ENCODE results near the gene DNAJB13.

Gene DNAJB13

DNA sequence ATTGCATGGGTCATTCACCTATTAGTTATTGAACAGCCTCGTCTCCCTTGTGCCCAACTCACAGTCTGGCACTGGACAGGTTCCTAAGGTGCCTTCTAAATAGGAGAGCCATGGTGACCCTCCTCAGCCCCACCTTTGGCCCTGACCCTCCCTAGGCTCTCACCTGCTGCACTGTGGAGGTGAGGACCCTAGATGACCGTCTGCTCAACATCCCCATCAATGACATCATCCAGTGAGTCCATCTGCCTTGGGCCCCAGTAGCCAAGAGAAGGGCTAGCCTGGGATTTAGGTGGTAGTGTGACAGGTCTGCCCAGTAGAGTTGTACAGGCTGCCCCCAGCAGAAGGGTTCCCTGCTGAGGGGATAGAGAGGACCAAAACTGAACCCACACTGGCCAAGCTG lies 18.3 kb downstream of the DNAJB13 start:
- H3K27ac ChIP-seq (ENCODE audit: low read depth, low read length): no peak overlapping the region
- H3K27me3 ChIP-seq (ENCODE audit: insufficient read depth, low read length): no peaks in the 10 kb centered on the region
- WGBS: 83% methylated on average over 2 of the region's 2 CpGs
- no peak overlapping the region for H3K4me3 ChIP-seq (ENCODE audit: low read length)
- no peaks in the 10 kb centered on the region for H3K4me1 ChIP-seq (ENCODE audit: insufficient read depth, low read length)
- peaks cover 3% of the 10 kb centered on the region; the same call in 1 of the 2 replicates for H3K36me3 ChIP-seq (ENCODE audit: insufficient read depth, low read length)
- no peaks in the 10 kb centered on the region for H3K9me3 ChIP-seq (ENCODE audit: insufficient read depth, low read depth, low read length)
- H3K9ac ChIP-seq (ENCODE audit: low read depth, low read length): no peak overlapping the region

DNA sequence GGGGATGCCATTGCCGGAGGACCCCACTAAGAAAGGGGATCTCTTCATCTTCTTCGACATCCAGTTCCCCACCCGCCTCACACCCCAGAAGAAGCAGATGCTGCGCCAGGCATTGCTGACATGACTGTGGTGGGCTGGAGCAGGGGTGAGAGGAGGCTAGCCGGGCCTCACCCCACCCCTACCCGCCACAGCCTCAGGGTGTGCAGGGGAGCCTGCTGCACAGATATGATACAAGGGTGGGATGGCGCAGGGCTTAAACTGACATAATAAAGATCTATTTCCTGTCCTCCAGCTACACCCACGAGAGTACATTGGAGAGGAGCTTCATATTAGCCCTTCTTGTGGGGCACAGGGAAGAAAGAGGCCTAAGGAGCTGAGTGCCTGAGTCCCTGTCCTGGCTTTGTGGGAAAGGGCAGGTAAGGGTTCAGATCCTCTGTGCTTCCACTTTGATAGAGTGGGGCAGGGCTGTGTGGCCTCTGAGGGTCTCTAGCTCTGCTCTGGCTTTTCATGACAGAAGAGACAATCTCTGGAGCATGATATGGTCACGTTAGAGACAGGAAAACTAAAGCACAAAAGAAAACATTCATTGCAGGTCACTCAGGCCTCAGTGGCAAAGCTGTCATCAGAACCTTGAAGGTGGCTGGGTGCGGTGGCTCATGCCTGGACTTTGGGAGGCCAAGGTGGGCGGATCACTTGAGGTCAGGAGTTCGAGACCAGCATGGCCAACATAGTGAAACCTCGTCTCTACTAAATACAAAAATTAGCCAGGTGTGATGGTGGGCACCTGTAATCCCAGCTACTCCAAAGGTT lies 19.4 kb downstream of the DNAJB13 start:
- WGBS: 86% methylated on average over 13 of the region's 13 CpGs
- Histone ChIP-seq H3K4me3 (ENCODE audit: low read length) (no peak overlapping the region), H3K27me3 (ENCODE audit: insufficient read depth, low read length) (no peaks in the 10 kb centered on the region), H3K27ac (ENCODE audit: low read depth, low read length) (no peak overlapping the region), H3K9me3 (ENCODE audit: insufficient read depth, low read depth, low read length) (no peaks in the 10 kb centered on the region), H3K9ac (ENCODE audit: low read depth, low read length) (no peak overlapping the region), H3K4me1 (ENCODE audit: insufficient read depth, low read length) (no peaks in the 10 kb centered on the region), H3K36me3 (ENCODE audit: insufficient read depth, low read length) (peaks cover 14% of the 10 kb centered on the region)

DNA sequence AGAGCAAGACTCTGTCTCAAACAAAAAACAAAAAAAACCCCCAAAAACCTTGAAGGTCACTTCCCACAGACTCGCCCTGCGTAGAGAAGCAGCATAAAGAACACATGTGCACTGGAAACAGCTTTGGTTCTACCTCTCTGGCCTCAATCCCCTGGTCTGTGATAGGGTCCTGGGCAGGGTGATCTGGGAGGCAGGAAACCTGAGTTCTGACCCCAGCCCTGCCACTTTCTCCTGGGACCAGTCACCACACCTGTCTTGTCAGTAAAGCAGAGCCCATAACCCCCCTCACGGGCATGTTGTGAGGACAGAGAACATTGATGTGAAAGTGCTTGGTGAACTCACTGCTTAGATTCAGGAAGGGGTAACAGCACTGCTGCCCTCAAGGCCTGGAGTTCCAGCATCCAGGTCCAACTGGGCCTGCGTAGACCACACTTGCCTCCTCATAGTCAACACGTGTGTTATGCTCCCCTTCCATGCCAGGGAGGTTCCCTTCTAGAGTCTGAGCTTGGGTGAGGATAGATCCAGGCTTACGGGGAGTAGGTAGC lies 20.4 kb downstream of the DNAJB13 start:
- Histone ChIP-seq H3K27ac (ENCODE audit: low read depth, low read length) (no peak overlapping the region), H3K27me3 (ENCODE audit: insufficient read depth, low read length) (no peaks in the 10 kb centered on the region), H3K36me3 (ENCODE audit: insufficient read depth, low read length) (peaks cover 23% of the 10 kb centered on the region), H3K9ac (ENCODE audit: low read depth, low read length) (no peak overlapping the region), H3K9me3 (ENCODE audit: insufficient read depth, low read depth, low read length) (no peaks in the 10 kb centered on the region), H3K4me3 (ENCODE audit: low read length) (no peak overlapping the region), H3K4me1 (ENCODE audit: insufficient read depth, low read length) (no peaks in the 10 kb centered on the region)
- WGBS: 89% methylated on average over 6 of the region's 6 CpGs

DNA sequence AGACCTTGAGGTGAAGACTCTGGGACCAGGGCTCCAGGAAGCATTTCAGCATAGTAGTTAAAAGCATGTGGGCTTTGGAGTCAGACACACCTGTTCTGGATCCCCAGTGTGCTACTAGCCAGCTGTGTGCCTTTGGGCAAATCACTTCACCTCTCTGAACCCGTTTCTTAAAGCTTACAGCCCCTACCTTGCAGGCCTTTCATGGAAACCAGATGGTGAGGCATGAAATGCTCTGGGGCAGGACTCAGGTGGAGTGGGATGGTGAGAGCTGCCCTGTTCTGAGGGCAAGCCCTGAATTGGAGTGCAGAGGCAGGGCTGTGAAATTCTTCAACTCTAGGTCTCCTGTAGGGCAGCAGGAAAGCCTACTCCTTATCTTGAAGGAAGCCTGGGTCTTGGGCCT lies 21.4 kb downstream of the DNAJB13 start:
- H3K27ac ChIP-seq (ENCODE audit: low read depth, low read length): no peak overlapping the region
- H3K27me3 ChIP-seq (ENCODE audit: insufficient read depth, low read length): no peaks in the 10 kb centered on the region
- H3K36me3 ChIP-seq (ENCODE audit: insufficient read depth, low read length): peaks cover 33% of the 10 kb centered on the region
- H3K4me1 ChIP-seq (ENCODE audit: insufficient read depth, low read length): no peaks in the 10 kb centered on the region
- H3K4me3 ChIP-seq (ENCODE audit: low read length): no peak overlapping the region
- WGBS: 94% methylated on average over 1 of the region's 1 CpG
- no peak overlapping the region for H3K9ac ChIP-seq (ENCODE audit: low read depth, low read length)
- no peaks in the 10 kb centered on the region for H3K9me3 ChIP-seq (ENCODE audit: insufficient read depth, low read depth, low read length)

DNA sequence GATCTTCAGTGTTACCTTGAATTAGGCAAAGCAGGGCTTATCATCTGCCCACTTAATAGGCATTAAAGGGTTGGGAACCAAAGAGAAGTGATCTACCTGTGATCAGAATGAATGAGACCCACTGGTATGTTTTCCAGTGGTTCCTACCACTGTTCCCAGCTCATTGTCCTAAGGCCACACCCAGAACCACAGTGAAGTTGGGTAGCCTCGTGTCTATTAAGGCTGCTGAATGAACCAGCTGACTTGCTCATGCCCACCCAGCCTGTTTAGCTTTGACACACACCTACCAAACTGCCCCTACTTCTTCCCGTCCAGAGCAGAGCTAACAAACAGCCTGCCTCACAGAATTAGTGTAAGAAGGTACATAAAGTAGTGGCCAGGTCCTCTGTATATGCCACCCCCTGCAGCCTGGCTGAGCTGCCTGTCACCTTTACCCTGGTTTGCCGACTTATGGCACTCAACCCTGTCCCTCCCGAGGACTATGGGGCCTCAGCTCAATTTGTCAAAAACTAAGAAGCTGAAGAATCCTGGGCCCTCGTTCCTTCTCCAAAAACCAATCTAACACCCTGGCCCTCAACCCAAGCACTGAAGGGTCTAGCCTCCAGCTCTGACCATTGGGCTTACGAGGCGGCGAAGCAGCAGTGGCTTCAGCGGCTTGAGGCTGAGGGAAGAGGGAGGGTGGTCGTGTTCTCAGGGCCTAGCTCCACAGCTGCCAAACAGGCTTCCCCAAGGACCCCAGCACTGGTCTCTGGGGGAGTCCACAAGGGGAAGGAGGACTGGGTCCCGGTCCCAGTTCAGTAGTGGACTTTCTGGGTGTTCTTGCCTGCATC lies 22.0 kb downstream of the DNAJB13 start:
- H3K4me1 ChIP-seq (ENCODE audit: insufficient read depth, low read length): no peaks in the 10 kb centered on the region
- no peak overlapping the region for H3K9ac ChIP-seq (ENCODE audit: low read depth, low read length)
- no peak overlapping the region for H3K4me3 ChIP-seq (ENCODE audit: low read length)
- whole genome bisulfite sequencing: 89% methylated on average over 11 of the region's 11 CpGs
- H3K36me3 ChIP-seq (ENCODE audit: insufficient read depth, low read length): peaks cover 39% of the 10 kb centered on the region
- no peak overlapping the region for H3K27ac ChIP-seq (ENCODE audit: low read depth, low read length)
- H3K27me3 ChIP-seq (ENCODE audit: insufficient read depth, low read length): no peaks in the 10 kb centered on the region
- no peaks in the 10 kb centered on the region for H3K9me3 ChIP-seq (ENCODE audit: insufficient read depth, low read depth, low read length)

DNA sequence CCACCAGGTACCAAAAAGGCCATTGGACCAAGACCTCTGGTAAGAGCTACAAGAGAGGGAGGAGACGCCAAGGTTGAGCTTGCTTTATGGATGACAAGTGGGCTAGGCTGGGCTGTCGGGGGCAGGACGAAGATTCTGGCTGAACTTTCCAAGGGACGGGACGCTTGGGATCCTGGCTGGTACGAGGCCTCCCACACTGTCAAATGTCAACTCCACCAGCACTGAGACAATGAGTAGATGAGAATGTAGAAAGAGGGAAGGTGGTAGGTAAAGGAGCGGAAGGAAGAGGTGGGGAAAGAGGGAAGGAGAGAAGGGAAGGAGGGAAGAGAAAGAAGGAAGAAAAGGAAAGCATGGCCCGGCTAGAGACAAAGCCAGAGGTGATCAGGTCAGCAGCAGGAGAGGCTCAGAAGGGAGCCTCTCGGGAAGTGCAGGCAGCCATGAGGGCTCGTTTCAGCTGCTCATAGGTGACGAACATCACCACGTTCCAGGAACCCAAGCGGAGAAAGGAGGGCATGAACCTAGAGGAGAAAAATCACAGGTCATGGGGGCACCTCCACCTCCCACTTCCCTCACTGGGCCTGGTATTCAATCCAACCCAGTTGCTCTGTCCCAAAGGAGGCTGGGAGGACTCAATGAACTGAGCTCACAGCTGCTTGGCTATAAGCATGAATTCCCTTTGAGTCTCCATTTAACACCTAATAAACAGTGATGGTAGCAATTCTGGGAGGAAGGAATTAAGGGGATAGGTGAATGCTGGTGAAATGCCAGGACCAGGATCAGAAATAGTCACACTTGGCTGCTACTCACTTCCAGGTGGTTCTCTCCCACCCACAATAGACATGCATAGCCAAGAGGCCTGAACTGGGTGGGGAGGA lies 24.0 kb downstream of the DNAJB13 start:
- Histone ChIP-seq H3K4me1 (ENCODE audit: insufficient read depth, low read length) (no peaks in the 10 kb centered on the region), H3K27me3 (ENCODE audit: insufficient read depth, low read length) (no peaks in the 10 kb centered on the region), H3K9ac (ENCODE audit: low read depth, low read length) (no peak overlapping the region), H3K27ac (ENCODE audit: low read depth, low read length) (no peak overlapping the region), H3K36me3 (ENCODE audit: insufficient read depth, low read length) (peaks cover 58% of the 10 kb centered on the region), H3K9me3 (ENCODE audit: insufficient read depth, low read depth, low read length) (no peaks in the 10 kb centered on the region), H3K4me3 (ENCODE audit: low read length) (no peak overlapping the region)
- WGBS: 93% methylated on average over 13 of the region's 13 CpGs

DNA sequence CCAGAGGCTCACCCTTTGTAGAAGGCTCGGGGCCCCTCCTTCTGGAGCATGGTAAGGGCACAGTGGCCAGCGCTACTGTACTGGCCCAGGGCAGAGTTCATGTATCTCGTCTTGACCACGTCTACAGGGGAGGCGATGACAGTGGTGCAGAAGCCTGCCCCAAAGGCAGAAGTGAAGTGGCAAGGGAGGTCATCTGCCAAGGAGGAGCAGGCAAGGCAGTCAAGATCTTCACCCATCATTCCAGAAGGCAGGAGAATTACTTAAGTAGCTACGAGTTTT lies 24.6 kb downstream of the DNAJB13 start:
- H3K27ac ChIP-seq (ENCODE audit: low read depth, low read length): no peak overlapping the region
- WGBS: 96% methylated on average over 6 of the region's 6 CpGs

DNA sequence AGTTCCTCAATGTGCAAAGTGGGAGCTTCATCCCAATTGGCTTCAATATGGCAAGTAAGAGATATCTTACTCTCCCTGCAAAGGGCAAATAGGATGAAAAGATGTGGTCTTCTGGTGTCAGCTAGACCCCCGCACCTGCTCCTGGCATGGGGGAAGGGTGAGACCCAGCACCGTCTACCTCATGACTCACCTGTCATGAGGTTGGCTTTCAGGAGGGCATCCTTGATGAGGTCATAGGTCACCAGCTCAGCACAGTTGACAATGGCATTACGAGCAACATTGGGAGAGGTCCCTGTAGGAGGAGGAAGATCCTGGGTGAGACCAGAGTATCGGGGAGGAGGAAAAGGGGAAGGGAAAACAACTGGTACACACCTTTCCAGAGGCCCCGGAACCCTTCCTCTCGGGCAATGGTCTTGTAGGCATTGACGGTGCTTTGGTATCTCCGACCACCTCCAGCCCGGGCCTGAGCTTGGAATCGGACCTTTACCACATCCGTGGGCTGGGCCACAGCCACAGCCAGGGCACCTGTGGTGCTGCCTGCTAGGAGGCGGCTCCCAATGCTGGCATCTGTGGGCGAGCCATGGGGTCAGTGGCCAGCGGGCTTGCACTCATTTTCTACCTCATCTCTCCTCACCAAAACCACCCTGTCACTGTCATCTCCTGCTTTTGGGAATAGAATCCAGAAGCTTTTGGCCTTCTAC lies 25.8 kb downstream of the DNAJB13 start:
- H3K27ac ChIP-seq (ENCODE audit: low read depth, low read length): no peak overlapping the region
- no peak overlapping the region for H3K4me3 ChIP-seq (ENCODE audit: low read length)
- H3K9me3 ChIP-seq (ENCODE audit: insufficient read depth, low read depth, low read length): no peaks in the 10 kb centered on the region
- H3K9ac ChIP-seq (ENCODE audit: low read depth, low read length): no peak overlapping the region
- H3K36me3 ChIP-seq (ENCODE audit: insufficient read depth, low read length): peaks cover 74% of the 10 kb centered on the region
- H3K4me1 ChIP-seq (ENCODE audit: insufficient read depth, low read length): peaks cover 12% of the 10 kb centered on the region
- no peaks in the 10 kb centered on the region for H3K27me3 ChIP-seq (ENCODE audit: insufficient read depth, low read length)
- whole genome bisulfite sequencing: 94% methylated on average over 14 of the region's 14 CpGs

More for the DNA sequence above, 24.6 kb downstream of the DNAJB13 start:
- Histone ChIP-seq H3K36me3 (ENCODE audit: insufficient read depth, low read length) (peaks cover 63% of the 10 kb centered on the region), H3K27me3 (ENCODE audit: insufficient read depth, low read length) (no peaks in the 10 kb centered on the region), H3K9me3 (ENCODE audit: insufficient read depth, low read depth, low read length) (no peaks in the 10 kb centered on the region), H3K4me3 (ENCODE audit: low read length) (no peak overlapping the region), H3K9ac (ENCODE audit: low read depth, low read length) (no peak overlapping the region), H3K4me1 (ENCODE audit: insufficient read depth, low read length) (peaks cover under 1% of the 10 kb centered on the region; the same call in 1 of the 2 replicates)

DNA sequence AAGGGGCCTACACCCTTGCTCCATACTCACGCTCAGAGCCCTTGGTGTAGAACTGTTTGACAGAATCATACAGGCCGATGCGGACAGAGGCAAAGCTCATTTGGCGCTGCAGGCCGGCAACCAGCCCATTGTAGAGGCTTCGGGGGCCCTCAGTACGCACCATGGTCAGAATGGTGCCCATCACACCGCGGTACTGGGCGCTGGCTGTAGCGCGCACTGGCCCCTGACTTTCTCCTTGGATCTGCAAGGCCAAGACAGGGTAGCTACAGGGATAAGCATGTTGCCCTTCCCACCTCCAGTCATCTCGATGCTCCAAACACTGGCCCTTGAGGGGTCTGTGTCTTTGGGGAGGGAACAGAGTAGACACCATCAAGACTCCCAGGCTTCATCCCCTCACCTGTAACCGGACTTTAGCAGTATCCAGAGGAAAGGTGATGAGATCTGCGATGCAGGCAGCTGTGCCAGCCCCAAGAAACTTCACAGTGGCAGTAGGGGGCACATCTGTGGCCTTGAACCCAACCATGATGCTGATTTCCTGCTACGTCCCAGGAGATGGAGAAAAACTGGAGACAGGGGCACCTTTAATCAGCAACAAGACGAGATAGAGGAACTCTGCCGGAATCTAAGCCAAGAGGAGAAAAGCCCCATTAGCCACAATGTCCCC lies 27.2 kb downstream of the DNAJB13 start:
- H3K9me3 ChIP-seq (ENCODE audit: insufficient read depth, low read depth, low read length): no peaks in the 10 kb centered on the region
- H3K27ac ChIP-seq (ENCODE audit: low read depth, low read length): no peak overlapping the region
- H3K36me3 ChIP-seq (ENCODE audit: insufficient read depth, low read length): peaks cover 74% of the 10 kb centered on the region
- H3K4me3 ChIP-seq (ENCODE audit: low read length): no peak overlapping the region
- peaks cover 12% of the 10 kb centered on the region for H3K4me1 ChIP-seq (ENCODE audit: insufficient read depth, low read length)
- H3K9ac ChIP-seq (ENCODE audit: low read depth, low read length): no peak overlapping the region
- 95% methylated on average over 18 of the region's 18 CpGs for WGBS
- H3K27me3 ChIP-seq (ENCODE audit: insufficient read depth, low read length): no peaks in the 10 kb centered on the region

DNA sequence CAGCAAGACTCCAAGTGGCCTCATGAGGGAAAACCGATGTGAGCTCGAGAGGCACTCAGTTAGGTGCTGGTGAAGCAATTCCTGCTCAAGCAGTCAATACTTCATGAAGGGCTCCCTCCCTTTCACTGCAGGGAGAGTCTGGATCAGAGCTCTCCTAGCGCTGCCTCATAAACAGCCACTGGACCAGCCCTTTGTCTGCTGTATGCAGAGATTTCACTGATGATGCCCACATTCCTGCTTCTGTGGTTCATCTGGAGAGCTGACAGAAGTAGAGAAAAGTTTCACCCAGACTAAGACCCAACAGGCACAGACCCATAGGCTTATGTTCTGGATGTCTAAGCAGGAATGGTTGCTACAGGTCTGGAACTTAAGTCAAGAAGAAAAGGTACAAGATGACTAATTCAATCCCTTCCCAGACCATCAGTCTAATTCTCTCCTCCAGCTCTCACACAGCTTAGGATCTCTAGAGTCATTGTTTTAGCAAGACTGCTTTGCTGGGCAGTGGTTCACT lies 27.8 kb downstream of the DNAJB13 start:
- H3K36me3 ChIP-seq (ENCODE audit: insufficient read depth, low read length): peaks cover 74% of the 10 kb centered on the region
- peaks cover 14% of the 10 kb centered on the region for H3K4me1 ChIP-seq (ENCODE audit: insufficient read depth, low read length)
- no peak overlapping the region for H3K4me3 ChIP-seq (ENCODE audit: low read length)
- H3K9me3 ChIP-seq (ENCODE audit: insufficient read depth, low read depth, low read length): no peaks in the 10 kb centered on the region
- H3K27ac ChIP-seq (ENCODE audit: low read depth, low read length): no peak overlapping the region
- H3K9ac ChIP-seq (ENCODE audit: low read depth, low read length): no peak overlapping the region
- H3K27me3 ChIP-seq (ENCODE audit: insufficient read depth, low read length): no peaks in the 10 kb centered on the region
- WGBS: 94% methylated on average over 3 of the region's 3 CpGs

Measured in HUES64 (cell line).